SW 1271 (cell line): ENCODE data around the gene G3BP2.
"Not testable (repeated sequence)": the region's sequence is repeated elsewhere in the genome, so short reads cannot be mapped to it uniquely, and the experiment has no call there.

Experiments
- DNase-seq, 2 experiments: peaks; one replicate each; lab custom pipeline; 2025; lab: John Stamatoyannopoulos, UW

The G3BP2 gene

GRCh38 chr4:75683482-75684155 lies 10.4 kb upstream of the G3BP2 start:
- DNase-seq = no peak

- no peak for DNase-seq
Measured at GRCh38 chr4:75679876-75680575, 6.8 kb upstream of the G3BP2 start.

- DNase-seq = no peak
Measured at GRCh38 chr4:75678965-75679364, 5.8 kb upstream of the G3BP2 start.

- DNase-seq = no peak
Measured at GRCh38 chr4:75678473-75678872, 5.3 kb upstream of the G3BP2 start.

- no peak for DNase-seq
Measured at GRCh38 chr4:75675004-75675531, 1.9 kb upstream of the G3BP2 start.

GRCh38 chr4:75673959-75674328 lies 733 bp upstream of the G3BP2 start:
- DNase-seq = no peak

GRCh38 chr4:75672461-75673026 lies 667 bp downstream of the G3BP2 start:
- peak; percentile 2 to 21 for DNase-seq

GRCh38 chr4:75671802-75672421 lies 1.3 kb downstream of the G3BP2 start:
- DNase-seq = no peak

GRCh38 chr4:75668596-75668995 lies 4.6 kb downstream of the G3BP2 start:
- no peak for DNase-seq

GRCh38 chr4:75667636-75668035 lies 5.6 kb downstream of the G3BP2 start:
- not testable (repeated sequence) for DNase-seq

GRCh38 chr4:75666299-75666698 lies 6.9 kb downstream of the G3BP2 start:
- DNase-seq = no peak

GRCh38 chr4:75664604-75665003 lies 8.6 kb downstream of the G3BP2 start:
- not testable (repeated sequence) for DNase-seq

GRCh38 chr4:75662626-75663025 lies 10.6 kb downstream of the G3BP2 start:
- no peak for DNase-seq

GRCh38 chr4:75660491-75660890 lies 12.7 kb downstream of the G3BP2 start:
- DNase-seq = no peak

- DNase-seq = no peak
Measured at GRCh38 chr4:75659512-75660031, 13.6 kb downstream of the G3BP2 start.

- DNase-seq = peak in 1 of 2 experiments; percentile 13
Measured at GRCh38 chr4:75658876-75659275, 14.3 kb downstream of the G3BP2 start.

- no peak for DNase-seq
Measured at GRCh38 chr4:75655562-75655961, 17.6 kb downstream of the G3BP2 start.

GRCh38 chr4:75654905-75655304 lies 18.3 kb downstream of the G3BP2 start:
- no peak for DNase-seq

- DNase-seq = peak in 1 of 2 experiments; percentile 28
Measured at GRCh38 chr4:75653845-75654503, 19.2 kb downstream of the G3BP2 start.

GRCh38 chr4:75644095-75644494 lies 29.1 kb downstream of the G3BP2 start:
- DNase-seq = no peak

GRCh38 chr4:75643651-75644050 lies 29.6 kb downstream of the G3BP2 start:
- DNase-seq = no peak
